Ovary (tissue), 3 donors: ENCODE results near the gene AGBL4.

Experiments used
- EP300 ChIP-seq: sonication (generic); formaldehyde crosslinking; IDR thresholded peaks from one replicate; pipeline ENCODE4 v1.6.1; 2017; ENCODE audit warnings: antibody characterized with exemption
- POLR2A ChIP-seq: fragments of 450-650 bp; IDR thresholded peaks from one replicate; pipeline ENCODE4 v1.6.1; 2017; ENCODE audit warnings: antibody characterized with exemption, mild to moderate bottlenecking, moderate library complexity
- TF ChIP-seq, protein P1 (sequence below), 3 donors: fragments of 450-650 bp in 2 of 3; fragments of 200-600 bp in 1 of 3; IDR thresholded peaks; one replicate each; pipeline versions ENCODE4 v1.5.1 to v1.8.0; 2016 to 2022; ENCODE audit warnings: antibody characterized with exemption in 3 of 3, mild to moderate bottlenecking in 1 of 3
- donor health status: DM: no; HTN: no; CAD: no.

- TF ChIP-seq, protein P1, sequence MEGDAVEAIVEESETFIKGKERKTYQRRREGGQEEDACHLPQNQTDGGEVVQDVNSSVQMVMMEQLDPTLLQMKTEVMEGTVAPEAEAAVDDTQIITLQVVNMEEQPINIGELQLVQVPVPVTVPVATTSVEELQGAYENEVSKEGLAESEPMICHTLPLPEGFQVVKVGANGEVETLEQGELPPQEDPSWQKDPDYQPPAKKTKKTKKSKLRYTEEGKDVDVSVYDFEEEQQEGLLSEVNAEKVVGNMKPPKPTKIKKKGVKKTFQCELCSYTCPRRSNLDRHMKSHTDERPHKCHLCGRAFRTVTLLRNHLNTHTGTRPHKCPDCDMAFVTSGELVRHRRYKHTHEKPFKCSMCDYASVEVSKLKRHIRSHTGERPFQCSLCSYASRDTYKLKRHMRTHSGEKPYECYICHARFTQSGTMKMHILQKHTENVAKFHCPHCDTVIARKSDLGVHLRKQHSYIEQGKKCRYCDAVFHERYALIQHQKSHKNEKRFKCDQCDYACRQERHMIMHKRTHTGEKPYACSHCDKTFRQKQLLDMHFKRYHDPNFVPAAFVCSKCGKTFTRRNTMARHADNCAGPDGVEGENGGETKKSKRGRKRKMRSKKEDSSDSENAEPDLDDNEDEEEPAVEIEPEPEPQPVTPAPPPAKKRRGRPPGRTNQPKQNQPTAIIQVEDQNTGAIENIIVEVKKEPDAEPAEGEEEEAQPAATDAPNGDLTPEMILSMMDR (IDR thresholded peaks at IDR 0.05) = no peak
- no peak for TF ChIP-seq POLR2A
- no peak for TF ChIP-seq EP300
Observed at GRCh38 chr1:48767975-48768510, 1255.7 kb downstream of the AGBL4 start.
